DND-41 (cell line): ENCODE results near the gene M6PR.

Experiments
- ATAC-seq: fragments of 200-7000 bp; cut with Tn5 transposase; 3 replicates; pipeline ENCODE4 v1.9.1; 2021; ENCODE audit warnings: low read depth; ENCODE audit not compliant: insufficient read depth
- DNase-seq: peaks from one replicate; pipeline ENCODE4 v3.0.0-alpha.2; 2020
- H2AFZ ChIP-seq: 2 replicates; pipeline ENCODE4 v1.6.0; 2012; ENCODE audit warnings: low read depth, low read length
- H3K27ac ChIP-seq: 2 replicates; pipeline ENCODE4 v1.5.1; 2012; ENCODE audit warnings: low read length, inconsistent platforms
- H3K27me3 ChIP-seq: fragments of 200-600 bp; sonication (generic); 2 replicates; pipeline ENCODE4 v1.6.0; 2012; ENCODE audit warnings: low read length, mild to moderate bottlenecking, inconsistent platforms; ENCODE audit not compliant: insufficient read depth, poor library complexity
- H3K36me3 ChIP-seq: 2 replicates; pipeline ENCODE4 v1.5.1; 2012; ENCODE audit warnings: low read length, inconsistent platforms; ENCODE audit not compliant: insufficient read depth
- H3K4me1 ChIP-seq: 2 replicates; pipeline ENCODE4 v1.5.1; 2012; ENCODE audit warnings: mild to moderate bottlenecking, low read length; ENCODE audit not compliant: insufficient read depth
- H3K4me2 ChIP-seq: 2 replicates; pipeline ENCODE4 v1.6.0; 2012; ENCODE audit warnings: mild to moderate bottlenecking, moderate library complexity, low read length, inconsistent platforms; ENCODE audit not compliant: insufficient read depth
- H3K4me3 ChIP-seq, 2 experiments: fragments of 200-600 bp in 1 of 2; shearing (Covaris generic) in 1 of 2; 2 replicates each; pipeline ENCODE4 v1.5.1; 2012 to 2016; ENCODE audit warnings: inconsistent platforms in 2 of 2, low read length in 2 of 2, mild to moderate bottlenecking in 2 of 2, low read depth in 1 of 2, moderate library complexity in 1 of 2
- H3K79me2 ChIP-seq: 2 replicates; pipeline ENCODE4 v1.6.0; 2012; ENCODE audit warnings: low read length, inconsistent platforms; ENCODE audit not compliant: insufficient read depth
- H3K9ac ChIP-seq: 2 replicates; pipeline ENCODE4 v1.6.0; 2012; ENCODE audit warnings: low read depth, mild to moderate bottlenecking, inconsistent platforms, low read length, moderate library complexity
- H3K9me3 ChIP-seq: 2 replicates; pipeline ENCODE4 v1.5.1; 2012; ENCODE audit warnings: low read length, moderate library complexity, mild to moderate bottlenecking, inconsistent platforms; ENCODE audit not compliant: insufficient read depth, severe bottlenecking
- H4K20me1 ChIP-seq: 2 replicates; pipeline ENCODE4 v1.6.0; 2012; ENCODE audit warnings: low read length; ENCODE audit not compliant: insufficient read depth
- CTCF ChIP-seq: IDR thresholded peaks from 2 replicates; pipeline ENCODE4 v1.5.1; 2012; ENCODE audit warnings: borderline replicate concordance, low read length, moderate library complexity, mild to moderate bottlenecking; ENCODE audit not compliant: poor library complexity, severe bottlenecking; ENCODE audit errors: extremely low read depth
- EZH2 ChIP-seq: IDR thresholded peaks from 3 replicates; pipeline ENCODE4 v1.6.1; 2012; ENCODE audit warnings: borderline replicate concordance, low read depth, mild to moderate bottlenecking, moderate library complexity, low read length, inconsistent platforms; ENCODE audit not compliant: severe bottlenecking

Gene M6PR

DNA sequence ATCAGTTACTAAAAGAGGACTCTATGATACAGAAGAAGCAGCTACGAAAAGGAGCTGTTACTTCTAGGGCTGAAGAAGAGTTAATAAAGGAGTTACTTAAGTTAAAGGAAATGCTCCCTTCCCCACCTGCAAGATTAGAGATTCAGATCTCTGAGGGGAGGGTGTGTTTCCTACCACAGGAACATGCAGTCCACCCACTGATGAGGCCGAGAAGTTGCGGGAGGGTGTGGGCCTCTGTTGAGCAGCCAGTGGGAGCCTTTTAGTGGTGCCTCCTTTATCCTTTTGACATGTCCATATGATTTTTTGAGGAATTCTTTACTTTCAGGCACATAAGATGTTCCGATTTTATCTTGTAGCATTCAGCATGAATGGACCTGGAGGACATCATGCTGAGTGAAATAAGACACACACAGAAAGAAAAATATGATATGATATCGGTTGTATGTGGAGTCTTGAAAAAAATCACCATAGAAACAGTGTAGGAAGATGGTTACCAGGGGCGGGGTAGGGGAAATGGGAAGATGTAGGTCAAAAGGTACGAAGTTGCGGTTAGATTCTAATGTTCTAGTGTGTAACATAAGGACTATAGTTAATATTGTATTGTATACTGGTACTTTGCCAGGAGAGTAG is 4.4 kb upstream of the M6PR start:
- Histone ChIP-seq H3K9ac (no peak overlapping the region), H3K27me3 (no peaks in the 10 kb centered on the region), H3K79me2 (peaks cover 23% of the 10 kb centered on the region), H3K4me2 (no peak overlapping the region), H3K9me3 (peaks cover 24% of the 10 kb centered on the region), H3K36me3 (peaks cover 25% of the 10 kb centered on the region), H3K4me1 (peaks cover 12% of the 10 kb centered on the region), H3K27ac (no peak overlapping the region), H3K4me3 (no peak overlapping the region), H4K20me1 (peaks cover 2% of the 10 kb centered on the region; the same call in 1 of the 2 replicates), H2AFZ (no peak overlapping the region)
- TF ChIP-seq EZH2 (no peak), CTCF (no peak)
- ATAC-seq, result no peak
- no peak for DNase-seq

- Histone ChIP-seq H3K27ac (no peak overlapping the region), H3K4me1 (peaks cover 32% of the 10 kb centered on the region), H3K36me3 (peaks cover 26% of the 10 kb centered on the region), H3K4me3 (no peak overlapping the region), H2AFZ (no peak overlapping the region), H3K9ac (no peak overlapping the region), H3K4me2 (peak overlapping the region; percentile 77; the same call in 1 of the 2 replicates), H3K27me3 (no peaks in the 10 kb centered on the region), H3K9me3 (peaks cover 24% of the 10 kb centered on the region), H4K20me1 (peaks cover 10% of the 10 kb centered on the region; the same call in 1 of the 2 replicates), H3K79me2 (peaks cover 45% of the 10 kb centered on the region)
- TF ChIP-seq EZH2 (no peak), CTCF (no peak)
- no peak for DNase-seq
- ATAC-seq, result no peak
These were observed 2.3 kb upstream of the M6PR start for GRCh38 chr12:8951744-8952143.

GRCh38 chr12:8950702-8951478 is 1.4 kb upstream of the M6PR start:
- no peaks in the 10 kb centered on the region for H3K27me3 ChIP-seq
- peaks cover 34% of the 10 kb centered on the region for H3K4me1 ChIP-seq
- no peak for DNase-seq
- H3K4me3 ChIP-seq, result peak overlapping the region; percentile 84 to 86
- H3K9ac ChIP-seq, result peak overlapping the region; percentile 67
- peaks cover 29% of the 10 kb centered on the region for H3K36me3 ChIP-seq
- peaks cover 53% of the 10 kb centered on the region for H3K79me2 ChIP-seq
- no peak for ATAC-seq
- H3K4me2 ChIP-seq, result peak overlapping the region; percentile 77
- peak overlapping the region; percentile 88 for H3K27ac ChIP-seq
- peak overlapping the region; percentile 93 for H2AFZ ChIP-seq
- TF ChIP-seq EZH2, result no peak
- TF ChIP-seq CTCF, result peak; percentile 2
- peaks cover 14% of the 10 kb centered on the region; the same call in 1 of the 2 replicates for H4K20me1 ChIP-seq
- peaks cover 21% of the 10 kb centered on the region for H3K9me3 ChIP-seq
